ENCODE data around the gene U2AF1L4.
A peak's percentile ranks its signal among the peaks of the same experiment; 100 is the strongest.

Gene U2AF1L4, protein sequence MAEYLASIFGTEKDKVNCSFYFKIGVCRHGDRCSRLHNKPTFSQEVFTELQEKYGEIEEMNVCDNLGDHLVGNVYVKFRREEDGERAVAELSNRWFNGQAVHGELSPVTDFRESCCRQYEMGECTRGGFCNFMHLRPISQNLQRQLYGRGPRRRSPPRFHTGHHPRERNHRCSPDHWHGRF

GRCh38 chr19:35745328-35746086, at the start of gene U2AF1L4, which contains the start of gene PSENEN:
Gene U2AF1L4, minus strand, starts transcription at chr19:35745418. Its CDS starts 27 bp downstream, at chr19:35745391.
Gene PSENEN, plus strand, starts transcription at chr19:35745651. Its CDS starts 280 bp downstream, at chr19:35745931.
- peak; percentile 87 to 93 for DNase-seq (ENCODE audit: low read depth in 2 of 2)

DNA sequence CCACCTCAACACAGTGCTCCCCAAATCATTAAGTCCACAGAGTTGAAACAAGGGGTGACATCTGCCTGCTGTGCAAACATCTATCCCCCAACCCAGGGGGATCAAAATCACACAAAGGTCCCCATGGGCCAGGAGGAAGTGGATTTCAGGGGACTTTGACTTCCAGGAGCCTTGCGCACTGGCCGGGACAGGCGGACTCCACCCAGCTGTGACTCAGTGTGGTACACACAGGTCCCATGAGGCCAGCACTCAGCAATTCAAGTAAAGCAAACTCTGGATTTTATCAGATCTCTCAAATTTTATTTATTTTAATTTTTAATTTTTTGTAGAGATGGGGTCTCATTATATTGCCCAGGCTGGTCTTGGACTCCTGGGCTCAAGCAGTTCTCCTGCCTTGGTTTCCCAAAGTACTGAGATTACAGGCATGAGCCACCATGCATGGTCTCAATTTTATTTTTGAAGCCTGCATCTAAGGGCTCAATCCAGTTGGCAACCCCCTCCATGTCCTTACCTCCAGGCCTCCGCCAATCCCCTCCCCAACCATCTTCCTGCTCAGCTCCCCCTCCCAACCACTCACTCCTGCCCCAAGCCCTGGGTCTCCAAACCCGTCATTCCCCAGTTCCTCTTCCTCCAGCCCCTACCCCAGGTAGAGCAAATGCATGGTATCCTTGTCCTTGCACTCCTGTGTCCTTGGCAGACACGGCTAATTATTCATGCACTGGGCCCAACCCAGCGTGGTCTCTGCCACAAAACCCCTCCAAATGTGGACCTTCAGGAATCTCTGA, 48.4 kb upstream of the U2AF1L4 start:
- no peak for DNase-seq (ENCODE audit: low read depth in 2 of 2)

DNA sequence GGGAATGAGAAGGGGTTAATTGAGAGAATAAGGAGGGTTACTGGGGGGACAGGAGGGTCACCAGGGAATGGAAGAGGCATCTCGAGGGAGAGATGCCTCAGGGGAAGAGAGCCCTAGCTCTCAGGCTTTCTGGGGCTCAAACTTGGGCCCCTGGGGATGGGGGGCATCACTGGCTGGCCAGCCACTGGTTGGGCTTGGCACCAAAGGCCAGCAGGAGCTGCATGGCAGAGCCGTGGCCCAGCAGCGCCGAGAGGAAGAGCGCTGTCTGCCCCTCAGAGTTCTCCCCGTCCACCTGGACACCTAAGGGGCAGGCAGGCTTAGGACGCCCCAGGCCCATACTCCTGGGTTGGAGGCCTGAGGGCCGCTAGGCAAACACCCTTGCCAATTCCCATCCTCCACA, 47.7 kb upstream of the U2AF1L4 start:
- DNase-seq (ENCODE audit: low read depth in 2 of 2): no peak

DNA sequence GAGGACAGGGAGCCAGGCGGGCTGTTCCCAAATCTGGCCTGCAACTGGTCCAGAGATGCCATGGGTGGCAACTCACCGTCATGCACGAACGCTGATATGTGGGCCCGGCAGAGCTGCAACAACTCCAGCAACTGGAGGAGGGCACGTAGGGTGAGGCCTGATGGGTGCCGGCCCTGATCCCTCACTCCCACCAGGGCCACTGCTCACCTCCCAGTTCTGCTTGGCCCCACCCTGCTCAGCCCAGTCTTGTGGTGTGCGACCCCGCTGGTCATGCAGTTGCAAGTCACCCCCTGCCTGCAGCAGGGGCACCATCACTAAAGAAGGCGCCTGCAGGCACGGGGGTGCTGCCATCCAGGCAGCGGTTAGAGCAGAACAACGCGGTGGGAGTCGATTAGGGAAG, 47.1 kb upstream of the U2AF1L4 start:
- no peak for DNase-seq (ENCODE audit: low read depth in 2 of 2)

DNA sequence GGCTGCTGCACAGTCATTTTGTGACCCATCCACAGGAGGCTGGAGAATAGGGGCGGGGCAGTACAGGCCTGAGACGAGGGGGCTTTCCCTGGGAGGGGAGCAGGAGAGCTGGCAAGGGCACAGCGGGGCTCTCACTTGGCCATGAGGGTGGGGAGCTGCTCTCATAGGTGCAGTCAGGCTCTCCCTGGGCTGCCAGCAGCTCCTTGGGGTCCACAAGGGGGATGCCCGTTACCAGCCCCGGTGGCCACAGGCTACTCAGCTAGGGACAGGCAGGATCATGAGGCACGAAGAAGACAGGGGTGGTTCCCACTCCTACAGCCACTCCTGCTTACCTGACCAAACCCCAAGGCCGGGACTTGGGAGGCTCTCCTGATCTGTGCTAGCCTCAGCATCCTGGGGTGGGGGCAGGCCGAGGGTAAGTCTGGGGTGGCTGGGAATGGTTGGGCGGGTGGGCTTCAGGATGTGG, 46.6 kb upstream of the U2AF1L4 start:
- no peak for DNase-seq (ENCODE audit: low read depth in 2 of 2)

GRCh38 chr19:35790981-35791813, 46.0 kb upstream of the U2AF1L4 start:
- no peak for DNase-seq (ENCODE audit: low read depth in 2 of 2)

DNA sequence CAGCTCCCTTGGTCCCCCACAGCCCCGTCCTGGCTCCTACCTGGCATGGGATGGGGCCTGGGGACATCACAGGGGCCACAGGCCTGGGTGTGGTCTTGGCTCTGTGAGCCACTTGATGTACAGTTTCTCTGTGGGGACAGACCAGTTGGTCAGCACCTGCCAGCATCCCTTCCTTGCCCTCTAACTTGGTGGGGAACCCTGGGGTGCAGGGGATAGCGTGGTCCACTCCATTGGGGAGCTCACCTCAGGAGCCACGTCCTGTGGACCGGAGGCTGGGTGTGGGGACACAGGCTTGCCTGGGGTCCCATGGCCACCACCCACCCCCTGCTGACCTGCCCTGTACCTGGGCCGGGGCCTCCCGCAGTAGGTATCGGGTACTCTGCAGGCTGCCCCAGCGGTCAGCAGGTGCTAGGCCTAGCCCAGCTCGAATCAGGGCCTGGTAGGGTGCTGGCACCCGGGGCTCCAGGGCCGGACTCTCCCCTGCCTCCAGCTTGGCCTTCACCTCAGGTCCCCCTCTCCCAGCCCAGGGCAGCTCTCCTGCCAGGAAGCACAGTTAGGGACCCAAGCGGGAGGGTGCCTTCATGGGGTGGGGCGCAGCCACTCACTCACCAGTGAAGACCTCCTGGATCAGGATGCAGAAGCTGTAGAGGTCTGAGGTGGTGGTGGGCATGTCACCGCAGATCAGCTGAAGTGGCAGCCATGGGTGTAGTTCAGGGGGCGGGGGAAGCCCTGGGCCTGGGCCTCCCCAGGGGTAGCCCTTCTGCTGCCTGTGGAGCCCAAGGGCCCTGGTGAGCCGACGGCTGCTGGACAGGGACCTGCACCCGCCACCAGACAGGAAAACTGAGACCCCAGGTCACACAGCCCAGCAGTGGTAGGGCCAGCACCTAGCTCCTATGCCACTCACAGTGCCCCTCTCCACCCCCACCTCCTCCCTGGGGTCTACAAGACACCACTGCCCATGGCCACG, 45.0 kb upstream of the U2AF1L4 start:
- no peak for DNase-seq (ENCODE audit: low read depth in 2 of 2)

DNA sequence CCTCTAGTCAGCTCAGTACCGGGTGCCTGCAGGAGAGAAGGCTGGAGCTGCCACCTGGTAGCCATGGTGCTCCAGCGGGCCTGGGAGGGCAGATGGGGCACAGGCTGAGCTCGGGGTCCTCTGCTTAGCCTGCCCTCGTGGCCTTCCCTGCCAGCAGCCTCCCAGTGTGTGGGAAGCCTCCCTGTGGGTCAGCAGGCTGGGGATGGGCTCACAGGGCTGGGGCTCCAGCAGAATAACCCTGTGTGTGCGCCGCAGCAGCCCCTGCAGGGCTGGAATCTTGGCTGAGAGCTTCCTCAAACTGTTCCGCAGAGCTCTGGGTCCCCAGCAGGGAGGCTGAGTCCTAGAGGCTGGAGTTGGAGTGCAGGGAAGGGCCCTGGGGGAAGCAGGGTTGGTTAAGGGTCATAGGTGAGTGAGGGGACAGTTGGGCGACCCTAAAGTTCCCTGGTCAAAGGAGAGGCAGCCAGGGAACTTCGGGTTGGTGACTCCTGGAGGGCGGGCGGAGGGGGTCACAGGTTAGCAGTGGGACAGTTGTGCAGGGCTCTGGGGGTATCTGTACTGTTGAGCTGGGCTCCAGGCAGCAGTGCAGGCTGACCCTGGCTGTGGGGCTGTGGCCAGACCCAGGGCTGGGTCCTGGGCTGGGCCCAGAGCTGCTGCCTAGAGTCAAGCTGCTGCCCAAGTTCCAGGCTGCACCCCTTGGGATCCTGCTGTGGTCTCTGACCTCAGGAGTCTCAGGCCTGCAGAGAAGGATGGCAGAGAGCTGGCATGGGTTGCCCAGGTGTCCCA, 44.2 kb upstream of the U2AF1L4 start:
- DNase-seq (ENCODE audit: low read depth in 2 of 2): no peak

DNA sequence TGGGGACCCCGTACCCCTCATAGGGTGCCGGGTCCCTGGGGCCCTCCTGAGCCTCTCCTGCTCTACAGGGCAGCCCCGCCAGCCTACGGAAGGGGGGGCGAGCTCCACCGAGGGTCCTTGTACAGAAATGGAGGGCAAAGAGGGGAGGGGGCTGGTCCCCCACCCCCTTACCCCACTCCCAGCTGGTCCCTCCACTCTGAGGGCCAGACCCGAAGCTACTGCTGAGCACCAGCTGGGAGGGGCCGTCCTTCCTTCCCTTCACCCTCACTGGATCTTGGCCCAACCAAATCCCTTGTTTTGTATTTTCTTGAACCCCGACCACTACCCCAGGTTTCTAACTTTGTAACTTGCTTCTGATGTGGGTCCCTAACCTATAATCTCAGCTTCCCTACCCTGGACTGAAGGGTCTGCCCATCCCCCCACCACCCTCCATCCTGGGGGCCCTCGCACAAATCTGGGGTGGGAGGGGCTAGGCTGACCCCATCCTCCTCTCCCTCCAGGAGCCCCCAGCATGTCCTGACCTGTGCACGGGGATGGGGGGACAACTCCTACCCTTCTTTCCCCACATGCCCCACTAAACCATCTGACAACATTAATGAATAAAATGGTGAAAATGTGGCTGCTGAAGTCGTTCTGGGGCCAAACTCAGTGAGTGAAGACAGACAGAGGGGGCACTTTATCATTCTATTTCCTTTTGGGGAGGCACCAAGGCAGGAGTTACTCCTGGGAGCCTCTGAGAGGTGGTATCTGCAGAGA, 43.2 kb upstream of the U2AF1L4 start:
- no peak for DNase-seq (ENCODE audit: low read depth in 2 of 2)

GRCh38 chr19:35787227-35787799, 42.1 kb upstream of the U2AF1L4 start:
- no peak for DNase-seq (ENCODE audit: low read depth in 2 of 2)

DNA sequence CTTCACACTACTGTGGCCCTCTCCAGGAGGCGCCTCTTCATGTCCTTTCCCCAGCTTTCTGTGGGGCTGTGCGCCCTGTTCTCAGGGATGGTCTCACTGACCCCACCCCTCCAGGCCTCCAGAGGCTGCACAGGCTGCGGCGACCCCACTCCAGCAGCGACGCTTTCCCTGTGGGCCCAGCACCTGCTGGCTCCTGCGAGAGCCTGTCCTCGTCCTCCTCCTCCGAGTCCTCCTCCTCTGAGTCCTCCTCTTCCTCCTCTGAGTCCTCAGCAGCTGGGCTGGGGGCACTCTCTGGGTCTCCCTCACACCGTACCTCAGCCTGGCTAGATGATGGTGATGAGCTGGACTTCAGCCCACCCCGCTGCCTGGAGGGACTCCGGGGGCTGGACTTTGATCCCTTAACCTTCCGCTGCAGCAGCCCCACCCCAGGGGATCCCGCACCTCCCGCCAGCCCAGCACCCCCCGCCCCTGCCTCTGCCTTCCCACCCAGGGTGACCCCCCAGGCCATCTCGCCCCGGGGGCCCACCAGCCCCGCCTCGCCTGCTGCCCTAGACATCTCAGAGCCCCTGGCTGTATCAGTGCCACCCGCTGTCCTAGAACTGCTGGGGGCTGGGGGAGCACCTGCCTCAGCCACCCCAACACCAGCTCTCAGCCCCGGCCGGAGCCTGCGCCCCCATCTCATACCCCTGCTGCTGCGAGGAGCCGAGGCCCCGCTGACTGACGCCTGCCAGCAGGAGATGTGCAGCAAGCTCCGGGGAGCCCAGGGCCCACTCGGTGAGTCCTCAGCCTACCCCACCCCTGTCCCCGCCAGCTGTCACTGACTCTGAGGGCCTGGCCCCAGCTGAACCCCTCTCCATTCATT, 41.3 kb upstream of the U2AF1L4 start:
- DNase-seq (ENCODE audit: low read depth in 2 of 2): no peak

- DNase-seq (ENCODE audit: low read depth in 2 of 2): no peak
Observed at GRCh38 chr19:35785339-35785627, 40.1 kb upstream of the U2AF1L4 start.

- no peak for DNase-seq (ENCODE audit: low read depth in 2 of 2)
Observed at GRCh38 chr19:35784503-35785338, 39.5 kb upstream of the U2AF1L4 start.

DNA sequence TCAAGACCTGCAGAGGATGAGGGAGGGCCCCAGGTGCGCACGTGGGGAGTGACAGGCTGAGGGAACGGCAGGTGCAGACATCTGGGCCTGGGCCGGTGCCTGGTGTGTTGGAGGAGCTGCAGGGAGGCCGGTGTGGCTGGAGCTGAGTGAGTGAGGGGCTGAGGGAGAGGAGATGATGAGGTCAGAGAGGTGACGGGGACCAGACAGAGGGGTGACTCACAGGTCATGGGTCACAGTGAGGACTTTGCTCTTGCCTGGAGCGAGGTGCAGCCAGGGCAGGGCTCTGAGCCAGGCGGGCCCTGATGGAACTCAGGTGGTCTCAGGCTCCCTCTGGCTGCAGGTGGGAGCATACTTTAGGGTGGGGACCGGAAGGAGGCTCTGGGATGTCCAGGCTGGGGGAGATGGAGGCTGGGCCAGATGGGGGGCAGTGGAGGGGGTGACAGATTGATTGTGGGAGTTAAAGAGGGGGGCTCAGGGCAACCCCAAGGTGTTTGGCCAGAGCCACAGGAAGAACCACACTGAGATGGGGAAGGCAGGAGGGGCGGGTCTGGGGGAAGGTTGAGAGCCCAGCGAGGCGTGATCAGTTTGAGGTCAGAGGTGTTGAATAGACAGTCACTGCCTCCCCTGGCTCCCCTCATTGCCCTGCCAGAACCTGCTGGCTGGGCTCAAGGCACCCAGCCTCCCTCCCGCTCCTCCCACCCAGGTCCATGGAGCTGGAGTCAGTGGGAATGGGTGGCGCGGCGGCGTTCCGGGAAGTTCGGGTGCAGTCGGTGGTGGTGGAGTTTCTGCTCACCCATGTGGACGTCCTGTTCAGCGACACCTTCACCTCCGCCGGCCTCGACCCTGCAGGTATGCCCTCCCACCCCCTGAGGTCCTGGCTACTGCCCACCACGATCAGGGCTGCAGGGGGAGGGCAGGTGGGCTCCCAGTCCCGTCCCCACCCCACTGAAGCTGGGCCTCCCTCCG, 38.5 kb upstream of the U2AF1L4 start:
- DNase-seq (ENCODE audit: low read depth in 2 of 2): no peak

DNA sequence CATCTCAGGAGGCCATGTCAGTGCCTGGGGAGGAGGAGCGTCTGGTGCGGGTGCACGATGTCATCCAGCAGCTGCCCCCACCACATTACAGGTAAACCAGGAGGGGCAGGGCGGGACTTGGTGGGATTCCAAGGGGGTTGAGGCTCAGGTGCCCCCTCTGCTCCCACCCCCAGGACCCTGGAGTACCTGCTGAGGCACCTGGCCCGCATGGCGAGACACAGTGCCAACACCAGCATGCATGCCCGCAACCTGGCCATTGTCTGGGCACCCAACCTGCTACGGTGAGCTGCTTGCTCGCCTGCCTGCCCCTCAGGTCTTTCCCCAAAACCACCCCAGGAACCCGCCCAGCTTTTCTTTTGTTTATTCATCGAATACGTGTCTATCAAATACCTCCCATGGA, 37.4 kb upstream of the U2AF1L4 start:
- DNase-seq (ENCODE audit: low read depth in 2 of 2): no peak

DNA sequence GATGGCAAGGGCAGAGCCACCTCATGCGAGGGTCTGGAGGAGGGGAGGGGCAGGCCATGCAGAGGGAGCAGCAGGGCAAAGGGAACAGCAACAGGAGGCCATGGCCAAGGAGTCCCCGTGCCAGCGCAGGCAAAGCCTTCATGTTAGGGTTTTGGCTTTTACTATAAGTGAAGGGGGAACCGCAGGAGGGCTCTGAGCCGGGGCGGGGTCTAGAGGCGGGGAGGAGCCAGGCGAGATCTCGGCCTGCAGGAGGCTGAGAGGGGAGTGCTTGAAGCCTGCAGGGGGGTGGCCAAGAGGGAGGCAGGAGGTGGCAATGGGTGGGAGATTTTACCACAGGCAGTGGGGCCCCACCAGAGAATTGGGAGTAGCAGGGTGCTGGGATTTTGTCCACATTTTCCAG, 36.4 kb upstream of the U2AF1L4 start:
- no peak for DNase-seq (ENCODE audit: low read depth in 2 of 2)
